Measurements from ENCODE around the gene ZNF85.

GRCh38 chr19:20999731-21000352, 76.8 kb downstream of the ZNF85 start:
- TF ChIP-seq POLR2A (IDR thresholded peaks at IDR 0.05; ENCODE audit: low read length) (no peak), GATA1 (IDR thresholded peaks at IDR 0.05; ENCODE audit: low read depth, low read length) (no peak)

Measured in erythroblast (primary cell).